ENCODE measurements around the gene ADAMTS14.
"Not testable (repeated sequence)": the region's sequence is repeated elsewhere in the genome, so short reads cannot be mapped to it uniquely, and the experiment has no call there.

ADAMTS14 gene

GRCh38 chr10:70658582-70659136, 13.6 kb upstream of the ADAMTS14 start:
- DNase-seq (ENCODE audit: low read depth) = no peak
- no peak overlapping the region for H3K4me3 ChIP-seq (ENCODE audit: control insufficient read depth, low read depth, low read length)
- no peak for TF ChIP-seq CTCF (IDR thresholded peaks at IDR 0.05; ENCODE audit: control insufficient read depth, insufficient read depth, low read depth, low read length, missing control alignments)

- no peak for TF ChIP-seq CTCF (IDR thresholded peaks at IDR 0.05; ENCODE audit: control insufficient read depth, insufficient read depth, low read depth, low read length, missing control alignments)
- DNase-seq (ENCODE audit: low read depth) = no peak
- H3K4me3 ChIP-seq (ENCODE audit: control insufficient read depth, low read depth, low read length) = no peak overlapping the region
Measured at GRCh38 chr10:70659306-70659705, 13.0 kb upstream of the ADAMTS14 start.

- no peak for DNase-seq (ENCODE audit: low read depth)
- no peak overlapping the region for H3K4me3 ChIP-seq (ENCODE audit: control insufficient read depth, low read depth, low read length)
- TF ChIP-seq CTCF (IDR thresholded peaks at IDR 0.05; ENCODE audit: control insufficient read depth, insufficient read depth, low read depth, low read length, missing control alignments) = no peak
Measured at GRCh38 chr10:70660722-70661121, 11.6 kb upstream of the ADAMTS14 start.

GRCh38 chr10:70661623-70662361, 10.5 kb upstream of the ADAMTS14 start:
- no peak overlapping the region for H3K4me3 ChIP-seq (ENCODE audit: control insufficient read depth, low read depth, low read length)
- no peak for TF ChIP-seq CTCF (IDR thresholded peaks at IDR 0.05; ENCODE audit: control insufficient read depth, insufficient read depth, low read depth, low read length, missing control alignments)

GRCh38 chr10:70662362-70663220, 9.7 kb upstream of the ADAMTS14 start:
- DNase-seq (ENCODE audit: low read depth) = no peak
- H3K4me3 ChIP-seq (ENCODE audit: control insufficient read depth, low read depth, low read length) = no peak overlapping the region
- TF ChIP-seq CTCF (IDR thresholded peaks at IDR 0.05; ENCODE audit: control insufficient read depth, insufficient read depth, low read depth, low read length, missing control alignments) = no peak

More at GRCh38 chr10:70661623-70662361, 10.5 kb upstream of the ADAMTS14 start:
- no peak for DNase-seq (ENCODE audit: low read depth)

- DNase-seq (ENCODE audit: low read depth); H3K4me3 ChIP-seq (ENCODE audit: control insufficient read depth, low read depth, low read length): not testable (repeated sequence)
Measured at GRCh38 chr10:70663458-70664409, 8.6 kb upstream of the ADAMTS14 start.
